Measurements from ENCODE around the gene TTLL7.
"Not testable (repeated sequence)": the region's sequence is repeated elsewhere in the genome, so short reads cannot be mapped to it uniquely, and the experiment has no call there.

TTLL7 gene

DNA sequence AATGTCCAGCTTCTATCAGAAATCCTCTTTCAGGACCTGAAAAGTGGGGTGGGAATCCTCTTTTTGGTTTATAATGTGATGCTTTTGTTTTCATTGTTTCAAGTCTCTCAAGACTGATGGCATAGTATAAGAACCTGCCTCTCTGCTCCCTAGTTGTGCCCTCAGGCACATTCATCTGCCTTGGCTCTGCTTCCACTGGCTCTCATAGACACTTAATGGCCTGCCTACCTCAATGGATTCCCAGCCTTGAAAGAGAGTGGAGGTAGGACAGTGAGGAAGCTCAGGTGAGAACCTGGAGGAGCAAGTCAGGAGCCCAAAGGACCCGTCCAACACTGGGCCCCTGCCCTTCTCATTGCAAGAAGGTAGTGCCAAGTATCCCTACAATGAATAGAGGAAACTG is 4.8 kb downstream of the TTLL7 start:
- no peak for DNase-seq

DNA sequence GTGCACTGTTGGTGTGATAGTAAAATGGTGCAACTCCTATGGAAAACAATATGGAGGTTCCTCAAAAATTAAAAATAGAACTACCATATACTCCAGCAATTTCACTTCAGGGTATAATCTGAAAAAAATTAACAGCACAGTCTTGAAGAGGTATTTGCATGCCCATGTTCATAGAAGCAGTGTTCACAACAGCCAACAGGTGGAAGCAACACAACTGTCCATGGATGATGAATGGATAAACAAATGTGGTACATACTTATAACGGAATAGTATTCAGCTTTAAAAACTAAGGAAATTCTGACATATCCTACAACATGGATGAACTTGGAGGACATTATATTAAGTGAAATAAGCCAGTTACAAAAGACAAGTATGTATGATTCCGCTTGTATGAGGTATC is 8.2 kb downstream of the TTLL7 start:
- DNase-seq, result no peak

DNA sequence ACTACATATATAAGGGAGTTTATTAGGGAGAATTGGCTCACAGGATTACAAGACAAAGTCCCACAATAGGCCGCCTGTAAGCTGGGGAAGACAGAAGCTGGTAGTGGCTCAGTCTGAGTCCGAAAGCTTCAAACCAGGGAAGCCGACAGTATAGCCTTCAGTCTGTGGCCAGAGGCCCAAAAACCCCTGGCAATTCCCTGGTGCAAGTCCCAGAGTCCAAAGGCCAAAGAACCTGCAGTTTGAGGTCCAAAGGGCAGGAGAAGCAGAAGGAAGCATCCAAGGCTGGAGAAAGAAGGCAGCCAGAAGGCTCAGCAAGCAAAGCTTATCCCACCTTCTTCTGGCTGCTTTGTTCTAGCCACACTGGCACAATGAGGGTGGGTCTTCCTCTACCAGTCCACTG is 13.9 kb downstream of the TTLL7 start:
- no peak for DNase-seq

DNA sequence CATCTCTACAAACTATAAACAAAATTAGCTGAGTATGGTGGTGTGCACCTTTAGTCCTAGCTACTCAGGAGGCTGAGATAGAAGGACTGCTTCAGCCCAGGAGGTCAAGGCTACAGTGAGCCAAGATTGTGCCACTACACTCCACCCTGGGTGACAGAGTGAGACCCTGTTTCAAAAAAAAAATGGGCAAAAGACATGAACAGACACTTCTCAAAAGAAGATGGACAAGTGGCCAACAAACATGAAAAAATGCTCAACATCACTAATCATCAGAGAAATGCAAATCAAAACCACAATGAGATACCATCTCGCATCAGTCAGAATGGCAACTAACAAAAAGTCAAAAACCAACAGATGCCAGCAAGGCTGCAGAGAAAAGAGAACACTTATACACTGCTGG is 15.0 kb downstream of the TTLL7 start:
- DNase-seq, result not testable (repeated sequence)

DNA sequence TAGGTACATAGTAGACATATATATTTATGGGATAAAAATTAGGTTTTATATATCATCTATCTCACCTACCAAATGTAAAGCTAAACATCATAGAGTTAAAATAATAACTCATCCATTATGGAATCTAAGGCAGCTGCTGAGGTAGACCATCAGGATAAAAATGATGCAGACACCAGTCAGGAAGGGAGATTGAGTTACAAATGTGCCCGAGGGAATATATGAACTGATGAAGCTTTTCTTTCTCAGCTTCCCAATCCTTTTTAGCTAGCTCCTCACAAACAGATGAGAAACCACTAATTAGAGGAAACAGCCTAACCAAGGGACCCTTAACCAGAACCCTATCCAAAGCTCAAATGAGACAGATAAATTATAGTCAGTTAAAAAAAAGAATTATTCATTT is 20.9 kb downstream of the TTLL7 start:
- DNase-seq, result no peak

DNA sequence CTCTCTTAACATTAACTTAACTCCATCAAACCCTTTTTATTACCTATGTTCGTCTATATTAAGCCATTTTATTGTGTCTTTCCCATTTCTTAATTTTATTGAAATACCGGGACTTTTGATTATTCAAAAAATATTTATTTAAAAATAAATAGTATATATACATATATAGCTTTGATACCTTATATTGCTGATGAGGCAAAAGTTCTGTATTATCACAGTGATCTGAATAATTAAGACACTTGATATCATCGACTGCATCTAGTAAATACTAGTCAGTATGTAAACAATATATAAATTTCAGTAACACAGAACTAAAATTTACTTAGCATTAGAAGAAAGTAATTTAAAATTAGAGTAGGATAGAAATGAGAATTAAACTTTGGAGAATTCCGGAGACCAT is 22.0 kb downstream of the TTLL7 start:
- DNase-seq, result no peak

DNA sequence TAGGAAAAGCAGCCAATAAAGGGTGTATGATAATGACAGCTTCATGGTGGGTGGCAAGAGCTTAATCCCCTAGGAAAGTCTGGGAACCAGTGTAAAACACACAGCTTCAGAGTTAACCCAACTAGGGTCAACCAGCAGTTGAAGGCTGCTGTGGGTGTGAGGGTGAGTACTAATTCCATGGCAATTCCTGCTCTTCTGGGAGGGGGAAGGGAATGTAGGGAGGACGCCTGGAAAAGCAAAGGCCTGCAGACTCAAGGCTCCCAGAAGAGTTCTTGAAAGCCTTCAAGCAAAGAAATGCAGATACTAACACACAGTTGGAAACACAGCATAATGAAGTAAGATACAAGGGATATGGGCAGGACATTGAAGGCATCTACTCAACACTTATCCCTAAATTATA is 28.1 kb downstream of the TTLL7 start:
- DNase-seq, result no peak

DNA sequence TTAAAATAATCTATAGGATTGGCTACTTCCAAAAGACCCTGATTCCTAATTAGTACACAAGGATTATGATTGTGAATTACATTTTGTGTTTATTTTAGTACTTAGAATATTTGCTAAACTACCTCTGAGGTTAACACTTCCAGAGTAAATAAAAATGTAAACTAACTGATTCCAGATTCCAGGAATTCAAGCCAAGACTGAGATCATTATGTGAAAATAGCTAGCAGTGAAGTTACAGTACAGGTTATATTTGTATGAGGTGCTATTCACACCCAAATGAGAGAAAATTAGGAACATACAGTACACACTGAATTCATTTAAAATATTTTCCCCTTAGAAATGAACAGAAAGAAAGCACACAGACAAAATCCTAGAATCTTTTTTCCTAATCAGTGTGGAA is 28.8 kb downstream of the TTLL7 start:
- no peak for DNase-seq

DNA sequence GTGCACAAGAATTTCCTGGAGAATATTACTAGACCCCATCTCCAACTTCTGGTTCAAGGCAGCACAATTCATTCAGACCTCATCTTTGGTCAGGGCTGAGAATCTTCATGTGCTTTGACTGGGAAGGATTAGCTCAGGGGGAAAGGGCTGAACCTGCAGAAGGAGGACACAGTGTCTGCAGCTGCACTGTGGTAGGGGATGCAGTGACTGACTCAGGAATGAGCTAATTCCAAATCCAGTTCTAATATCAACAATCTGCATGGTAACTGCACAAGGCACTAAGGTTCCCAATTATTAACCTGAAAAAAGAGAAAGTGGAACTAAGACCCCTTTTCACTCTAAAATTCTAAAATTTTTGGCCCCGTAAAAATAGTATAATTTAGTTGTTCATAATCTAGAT is 31.6 kb downstream of the TTLL7 start:
- DNase-seq, result no peak

DNA sequence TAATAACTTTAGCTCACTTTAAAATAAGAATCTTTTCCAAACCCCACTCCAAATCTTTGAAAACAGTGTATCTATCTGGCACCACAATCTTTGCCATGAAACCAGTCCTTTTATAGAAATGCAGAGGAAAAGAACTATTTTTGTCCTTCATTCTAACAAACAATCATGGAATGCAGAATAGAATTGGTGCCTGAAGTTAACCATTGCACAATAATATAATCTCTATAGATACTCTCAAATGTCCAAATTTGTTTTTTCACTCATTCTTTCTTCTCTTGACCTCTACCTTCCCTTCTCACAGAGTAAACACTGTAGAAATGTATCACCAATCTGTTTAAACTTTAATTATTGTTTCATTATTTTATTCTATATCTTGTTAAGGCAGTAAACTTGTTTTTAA is 34.8 kb downstream of the TTLL7 start:
- DNase-seq, result no peak

DNA sequence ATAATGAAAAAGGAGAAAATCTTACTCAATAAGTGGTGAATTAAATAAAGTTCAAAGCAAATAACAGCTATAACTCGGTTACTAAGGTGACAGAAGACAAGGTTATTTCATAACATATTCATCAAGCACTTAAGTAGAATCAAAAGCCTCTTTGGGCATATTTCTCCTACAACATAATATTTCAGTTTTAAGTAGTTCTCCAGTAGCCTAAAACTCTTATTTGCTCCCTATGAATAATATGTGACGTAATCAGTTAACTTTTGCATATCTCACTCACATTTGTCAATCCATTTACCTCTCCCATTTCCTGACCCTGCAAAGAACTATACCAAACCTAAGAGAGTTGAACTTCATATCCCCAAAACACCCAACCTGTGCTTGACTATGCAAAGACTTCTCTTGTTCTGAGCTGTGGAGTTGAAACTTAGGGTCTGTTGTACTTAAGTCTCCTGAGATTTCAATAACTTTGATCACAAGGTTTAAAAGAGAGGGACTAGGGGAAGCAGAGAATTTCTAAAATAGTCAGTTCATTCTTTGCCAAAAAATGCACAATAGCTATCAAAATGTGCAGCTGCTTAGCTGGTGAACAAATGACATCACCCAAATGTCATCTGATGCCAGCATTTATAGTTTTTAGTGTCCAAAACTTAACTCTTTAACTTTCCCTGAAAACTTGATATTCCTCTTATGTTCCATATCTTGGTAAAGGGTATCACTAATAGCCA is 37.2 kb downstream of the TTLL7 start:
- no peak for DNase-seq

DNA sequence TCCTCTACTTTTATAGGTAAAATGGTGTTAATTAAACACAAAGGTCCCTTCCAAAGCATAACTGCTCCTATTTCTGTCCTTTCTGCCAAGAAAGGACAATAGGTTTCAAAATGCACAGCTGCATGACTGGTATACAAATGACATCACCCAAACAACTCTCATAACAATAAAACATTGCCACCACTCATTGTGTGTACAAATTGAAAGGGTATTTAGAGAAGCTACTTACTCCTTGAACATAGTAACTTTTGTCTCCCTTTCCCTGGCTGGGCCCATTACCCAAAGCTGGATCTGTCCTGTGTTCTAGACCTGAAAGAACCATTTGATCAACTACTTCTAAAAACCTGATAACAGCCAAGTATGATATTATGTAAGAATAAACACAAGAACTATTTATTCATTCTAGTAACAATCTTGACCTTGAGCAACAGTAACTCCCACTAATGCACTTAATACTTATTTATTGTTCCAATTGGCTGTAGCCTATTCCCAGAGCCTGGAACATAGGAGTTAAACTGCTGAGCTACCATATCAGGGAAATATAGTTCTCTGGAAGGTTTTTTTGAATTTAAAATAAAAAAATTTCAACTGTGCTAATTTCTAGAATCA is 38.2 kb downstream of the TTLL7 start:
- no peak for DNase-seq

DNA sequence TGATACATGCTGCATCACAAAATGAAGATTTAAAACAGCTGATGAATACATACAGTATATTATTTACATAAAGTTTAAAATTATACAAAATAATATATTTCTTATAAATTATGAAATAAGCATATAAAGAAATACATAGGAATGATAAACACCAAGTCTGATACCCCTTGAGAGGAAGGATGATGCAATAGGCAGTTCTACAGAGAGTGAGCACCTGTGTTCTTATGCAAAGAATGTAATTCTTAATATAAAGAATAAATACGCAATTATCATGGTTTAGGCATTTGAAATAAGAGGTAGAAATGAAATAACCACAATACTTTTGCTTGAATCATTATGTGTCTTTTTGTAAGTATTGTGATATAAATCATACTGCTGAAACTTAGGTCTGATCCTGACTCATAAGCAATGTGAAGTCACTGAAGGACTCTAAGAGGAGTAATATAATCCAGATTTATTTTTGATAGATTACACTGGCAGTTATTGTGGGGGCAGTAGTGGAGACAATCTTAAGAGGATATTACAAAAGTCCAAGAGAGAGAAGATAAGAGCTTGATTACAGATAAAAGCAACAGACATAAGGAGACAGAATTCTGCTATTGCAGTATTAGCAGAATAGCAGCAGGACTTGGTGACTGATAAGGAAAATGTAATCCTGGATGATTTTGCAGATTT is 39.0 kb downstream of the TTLL7 start:
- DNase-seq, result no peak

DNA sequence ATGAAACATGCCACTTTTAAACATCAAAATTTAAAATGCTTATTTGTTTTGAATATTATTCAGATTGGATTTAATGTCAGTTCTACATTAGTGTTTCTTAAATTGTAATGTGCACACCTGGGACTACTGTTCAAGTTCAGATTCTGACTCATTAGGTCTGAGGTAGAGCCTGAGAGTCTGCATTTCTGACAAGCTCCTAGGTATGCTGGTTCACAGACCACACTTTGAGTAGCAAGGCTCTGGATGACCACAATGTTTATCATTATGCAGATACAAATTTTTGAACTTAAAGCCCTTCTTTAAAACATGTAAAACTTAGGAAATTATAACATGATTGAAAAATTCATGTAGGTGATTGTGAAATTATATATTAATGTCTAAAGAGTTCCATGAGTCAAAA is 40.2 kb downstream of the TTLL7 start:
- no peak for DNase-seq

DNA sequence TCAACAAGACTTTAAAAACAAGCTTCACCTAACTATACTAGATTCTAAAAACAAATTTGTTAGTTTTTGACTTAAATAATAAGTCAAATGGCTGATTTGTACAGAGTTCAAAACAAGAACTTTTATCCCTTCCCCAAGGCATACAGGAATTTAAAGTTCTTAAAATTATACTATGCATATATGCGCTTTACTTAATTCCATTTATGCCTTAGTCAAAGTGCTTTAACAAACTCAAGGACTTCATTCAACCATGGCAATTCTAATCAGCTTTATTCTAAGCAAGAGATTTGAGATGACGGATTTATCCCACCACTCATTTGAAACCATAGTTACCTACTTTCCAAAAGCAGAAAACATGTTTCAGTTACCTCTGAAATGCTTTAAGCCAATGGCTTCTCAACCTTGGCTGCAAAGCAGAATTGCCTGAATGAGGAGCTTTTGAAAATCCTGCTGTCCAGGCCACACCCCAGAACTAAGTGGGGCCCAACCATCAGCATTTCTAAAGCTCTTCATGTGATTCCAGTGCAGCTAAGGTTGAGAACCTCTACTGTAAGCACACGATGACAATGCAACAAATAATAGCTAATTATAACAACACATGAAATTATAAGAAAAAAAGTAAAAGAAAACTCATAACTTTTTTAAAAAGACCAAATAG is 44.6 kb downstream of the TTLL7 start:
- DNase-seq, result no peak

DNA sequence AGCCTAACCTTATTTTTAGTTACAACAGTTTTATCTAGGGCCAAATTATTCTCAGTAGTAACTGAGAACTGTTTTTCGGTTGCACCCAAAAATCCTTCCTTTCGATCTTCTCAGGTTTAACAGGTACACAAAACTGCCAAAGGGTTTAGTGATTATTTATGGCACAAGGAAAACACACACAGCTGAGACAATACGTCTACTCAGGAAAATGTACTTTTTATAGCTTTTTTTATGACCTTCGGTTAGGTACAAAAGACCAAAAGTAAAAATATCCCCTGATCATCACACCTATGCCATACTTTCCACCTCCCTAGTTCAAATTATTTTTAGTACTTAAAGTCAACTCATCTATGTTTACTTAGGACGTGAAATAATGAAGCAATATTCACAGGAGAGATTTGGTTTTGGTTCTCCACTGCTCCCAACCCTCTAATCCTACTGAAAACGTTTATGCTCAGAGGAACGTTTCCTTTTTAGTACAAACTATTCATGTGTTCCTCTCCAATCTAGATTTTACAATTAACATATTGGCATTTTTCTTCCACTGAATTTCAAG is 48.7 kb downstream of the TTLL7 start:
- no peak for DNase-seq

DNA sequence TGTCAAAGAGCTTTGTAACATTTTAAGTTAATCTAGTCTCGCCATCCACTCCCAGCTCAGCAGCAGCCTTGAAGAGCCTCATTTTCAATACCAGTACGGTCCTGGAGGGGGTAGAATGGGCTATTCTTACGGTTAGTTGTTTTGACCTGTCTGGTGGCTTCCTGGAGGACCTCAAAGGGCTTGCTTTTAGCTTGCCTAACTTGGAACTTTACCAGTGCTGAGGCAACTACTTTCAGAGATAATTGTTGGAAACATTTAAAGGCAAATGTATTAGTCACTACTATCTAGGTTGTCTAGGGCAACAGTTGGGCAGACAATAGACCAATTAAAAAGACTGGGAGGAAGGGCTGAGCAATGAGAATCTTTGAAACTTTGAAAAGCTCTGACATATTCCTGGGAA is 56.0 kb downstream of the TTLL7 start:
- no peak for DNase-seq

DNA sequence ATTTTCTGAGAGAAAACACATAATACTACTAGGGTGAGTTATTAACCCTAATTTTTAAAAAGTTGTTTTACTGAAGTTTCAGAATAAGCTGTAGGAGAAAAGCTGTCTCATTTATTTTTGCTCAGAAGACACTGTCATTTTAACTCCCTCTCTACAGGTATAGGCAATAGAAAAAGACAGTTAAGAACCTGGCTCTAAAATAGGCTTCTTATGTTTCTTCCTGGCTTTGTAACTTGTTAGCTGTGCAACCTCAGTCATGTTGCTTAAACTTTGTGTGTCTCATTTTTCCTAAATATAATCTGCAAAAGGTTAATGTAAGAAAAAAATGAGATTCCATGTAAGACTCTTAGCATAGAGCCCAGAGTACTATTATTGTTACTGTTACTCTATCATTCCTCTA is 64.4 kb downstream of the TTLL7 start:
- DNase-seq, result no peak

DNA sequence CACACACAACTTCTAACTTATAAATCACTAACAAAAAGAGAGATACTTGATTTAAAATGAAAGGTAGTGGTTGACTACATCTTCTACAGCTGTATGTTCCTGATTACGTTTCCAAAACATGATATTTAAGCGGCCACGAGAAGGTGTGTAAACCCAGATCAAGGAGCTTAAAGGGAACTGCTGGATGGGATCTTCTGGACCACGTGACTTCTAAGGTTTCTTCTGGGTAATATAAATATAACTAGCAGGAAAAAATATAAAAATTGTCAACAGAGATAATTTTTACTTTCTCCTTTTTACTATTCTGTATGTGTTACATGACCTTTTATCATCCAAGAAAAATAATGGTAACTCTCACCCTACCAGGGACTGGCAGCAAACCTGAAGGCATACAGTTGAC is 66.2 kb downstream of the TTLL7 start:
- DNase-seq, result no peak

DNA sequence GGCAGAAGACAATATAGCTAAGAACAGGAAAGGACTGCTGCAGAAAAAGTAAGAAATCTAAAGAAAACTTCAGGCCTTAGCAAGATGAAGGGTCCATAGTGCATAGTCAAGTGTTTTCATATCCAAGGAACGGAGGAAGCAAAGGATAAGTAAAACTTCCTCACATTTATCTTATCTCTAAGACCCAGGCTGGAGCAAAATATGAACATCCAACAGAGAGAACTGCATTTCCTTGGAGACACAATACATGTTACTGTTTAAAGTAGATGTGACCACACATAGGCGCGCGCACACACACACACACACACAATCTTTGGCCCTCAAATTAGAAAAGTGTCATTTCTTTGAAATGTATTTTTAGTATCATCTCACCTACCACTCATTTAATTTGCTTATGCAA is 66.7 kb downstream of the TTLL7 start:
- DNase-seq, result no peak

DNA sequence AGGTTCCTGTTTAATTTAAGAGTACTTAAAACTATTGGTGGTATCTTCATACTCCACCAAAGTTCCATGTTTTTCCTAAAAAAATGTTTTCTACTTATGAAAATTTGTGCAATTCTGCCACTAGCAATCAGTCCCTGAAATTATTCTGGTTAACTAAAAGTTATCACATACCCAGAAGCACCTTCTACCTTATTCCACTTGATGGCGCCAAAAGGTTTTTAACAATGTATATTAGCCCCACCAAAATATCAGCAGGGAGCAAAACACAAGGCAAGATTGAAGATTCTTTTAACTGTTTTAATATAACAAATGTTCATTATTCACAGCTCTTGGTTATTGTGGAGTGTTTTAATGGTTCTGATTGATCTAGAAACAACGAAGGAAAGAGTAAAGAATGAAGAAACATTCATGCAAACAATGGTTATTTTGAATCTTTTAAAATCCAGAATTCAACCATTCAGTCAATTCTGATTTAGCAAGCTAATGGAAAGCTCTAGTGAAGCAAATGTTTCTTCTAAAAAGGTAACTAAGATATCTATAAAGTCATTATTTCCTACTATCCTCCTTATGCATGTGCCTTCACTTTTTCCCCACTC is 67.2 kb downstream of the TTLL7 start:
- no peak for DNase-seq

DNA sequence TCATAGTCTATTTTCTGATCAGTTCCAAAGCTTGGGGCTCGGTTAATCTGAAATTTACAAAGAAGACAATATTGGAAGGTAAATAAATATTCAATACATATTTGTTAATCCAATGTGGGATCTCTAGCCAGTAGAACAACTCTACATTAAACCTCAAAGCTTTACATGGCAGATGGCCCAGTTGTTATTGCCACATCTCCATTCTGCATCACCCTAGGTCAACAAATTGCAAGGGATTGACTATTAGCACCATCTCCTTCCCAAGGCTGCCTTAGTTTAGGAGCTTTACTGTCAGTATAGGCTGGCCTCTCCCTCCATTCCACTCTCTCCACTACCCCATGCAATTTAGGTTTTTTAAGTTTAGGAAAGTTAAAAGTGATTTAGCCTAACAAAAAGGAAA is 69.7 kb downstream of the TTLL7 start:
- DNase-seq, result no peak

DNA sequence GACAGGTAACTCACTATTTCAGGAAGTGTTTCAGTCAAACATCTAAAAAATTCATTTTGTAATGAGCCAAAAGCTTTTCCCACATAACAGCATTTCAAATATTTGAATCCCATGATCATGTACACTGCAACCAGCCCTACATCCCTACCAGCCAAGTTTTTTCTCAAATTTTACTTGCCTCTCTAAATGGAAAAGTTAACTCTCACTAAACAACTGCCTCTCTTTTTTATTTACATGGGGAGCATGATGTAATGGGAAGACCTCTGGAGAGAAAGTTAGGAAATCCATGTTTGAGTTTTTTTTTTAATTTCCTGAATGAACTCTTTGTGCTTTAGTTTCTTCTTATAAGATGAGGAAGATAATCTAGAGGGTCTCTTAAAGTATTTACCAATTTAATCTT is 70.5 kb downstream of the TTLL7 start:
- no peak for DNase-seq
